Subcutaneous adipose tissue (tissue), 4 donors: ENCODE data around the gene OTULIN. TPM values are rescaled to one million over a fixed set of nuclear protein-coding genes. Genes with fewer than 3 reads are reported as not detected.

ENCODE experiments used
- CTCF ChIP-seq: fragments of 450-650 bp; IDR thresholded peaks from one replicate; pipeline ENCODE4 v1.5.1; 2016; ENCODE audit warnings: low read depth, mild to moderate bottlenecking, control low read depth, antibody characterized with exemption, moderate library complexity
- total RNA-seq, 4 donors: library from RNA; depleted of rRNA; stranded (reverse); fragments of >200 nt; gene quantifications; one replicate each; pipeline ENCODE4 v1.1.0, GENCODE V29; 2016

OTULIN gene
- total RNA-seq, 4 donors from 2014 or later, result 25.8 to 42.1 (median 34.0) TPM

GRCh38 chr5:14662721-14663260, 1.7 kb upstream of the OTULIN start:
- no peak for TF ChIP-seq CTCF

- no peak for TF ChIP-seq CTCF
Observed at GRCh38 chr5:14663734-14664269, 716 bp upstream of the OTULIN start.

GRCh38 chr5:14665101-14665822, 744 bp downstream of the OTULIN start:
- TF ChIP-seq CTCF, result no peak

- TF ChIP-seq CTCF, result no peak
Observed at GRCh38 chr5:14665949-14666348, 1.4 kb downstream of the OTULIN start.

GRCh38 chr5:14666357-14666756, 1.8 kb downstream of the OTULIN start:
- TF ChIP-seq CTCF, result no peak

- no peak for TF ChIP-seq CTCF
Observed at GRCh38 chr5:14667290-14667689, 2.8 kb downstream of the OTULIN start.

- no peak for TF ChIP-seq CTCF
Observed at GRCh38 chr5:14667770-14668169, 3.3 kb downstream of the OTULIN start.
